Endothelial cell of umbilical vein (primary cell): ENCODE measurements around the gene CCNF. TPM values are rescaled to one million over a fixed set of nuclear protein-coding genes. Genes with fewer than 3 reads are reported as not detected.

ENCODE experiments used
- BruUV-seq: library from RNA; stranded (reverse); fragments of 400-500 nt; replicated peaks from 2 replicates; lab custom pipeline; 2021; lab: Mats Ljungman, UMichigan
- CTCF ChIA-PET: fragments of 300-600, 350-600 bp; sonication (Branson Sonifier 250); formaldehyde crosslinking; loops from one replicate; lab custom pipeline; 2021; ENCODE audit warnings: antibody characterized with exemption, inconsistent platforms; lab: Charles Lee
- POLR2A ChIA-PET: fragments of 300-600, 350-600 bp; sonication (Branson Sonifier 250); formaldehyde crosslinking; loops from one replicate; lab custom pipeline; 2021; ENCODE audit warnings: antibody characterized with exemption, inconsistent platforms; lab: Charles Lee
- DNase-seq: peaks from one replicate; pipeline ENCODE4 v3.0.0-alpha.2; 2011; ENCODE audit warnings: low read depth, low spot score
- FAIRE-seq: peaks from 2 replicates; lab custom pipeline; 2011; peaks lifted over from hg19 to GRCh38; lab: Jason Lieb, UNC
- H2AFZ ChIP-seq: 2 replicates; pipeline ENCODE4 v1.6.0; 2012; ENCODE audit warnings: low read depth, low read length, control low read depth, inconsistent platforms
- H3K27ac ChIP-seq: 2 replicates; pipeline ENCODE4 v1.5.1; 2011; ENCODE audit warnings: low read depth, mild to moderate bottlenecking, control low read depth, low read length, moderate library complexity; ENCODE audit not compliant: insufficient read depth
- H3K27me3 ChIP-seq, 2 experiments: 2 replicates each; pipeline versions ENCODE4 v1.6.0 to v1.6.1; 2011; ENCODE audit warnings: low read length in 2 of 2, mixed read lengths in 1 of 2; ENCODE audit not compliant: control insufficient read depth in 2 of 2, insufficient read depth in 2 of 2
- H3K36me3 ChIP-seq, 2 experiments: 2 replicates in 1 of 2; 3 replicates in 1 of 2; pipeline ENCODE4 v1.5.1; 2011; ENCODE audit warnings: low read length in 2 of 2, mild to moderate bottlenecking in 1 of 2, moderate library complexity in 1 of 2; ENCODE audit not compliant: control insufficient read depth in 2 of 2, insufficient read depth in 2 of 2; ENCODE audit errors: extremely low read depth in 1 of 2
- H3K4me1 ChIP-seq: 3 replicates; pipeline ENCODE4 v1.5.1; 2011; ENCODE audit warnings: mild to moderate bottlenecking, low read length; ENCODE audit not compliant: control insufficient read depth, insufficient read depth; ENCODE audit errors: extremely low read depth
- H3K4me2 ChIP-seq: 2 replicates; pipeline ENCODE4 v1.6.1; 2011; ENCODE audit warnings: low read length, control low read depth, mixed read lengths; ENCODE audit not compliant: insufficient read depth
- H3K4me3 ChIP-seq, 3 experiments: fragments of 200-600 bp in 1 of 3; sonication (generic), shearing (Covaris generic) in 1 of 3; replicated peaks in 1 of 3; 2 replicates each; pipeline ENCODE4 v1.5.1; 2011 to 2016; ENCODE audit warnings: control low read depth in 3 of 3, low read length in 3 of 3, mild to moderate bottlenecking in 2 of 3, inconsistent platforms in 1 of 3, low read depth in 1 of 3, moderate library complexity in 1 of 3; ENCODE audit not compliant: insufficient read depth in 1 of 3
- H3K79me2 ChIP-seq: 2 replicates; pipeline ENCODE4 v1.6.0; 2012; ENCODE audit warnings: low read length, inconsistent platforms; ENCODE audit not compliant: control insufficient read depth, insufficient read depth
- H3K9ac ChIP-seq: replicated peaks from 2 replicates; pipeline ENCODE3; 2011; ENCODE audit warnings: low read length, control low read depth; ENCODE audit not compliant: insufficient read depth; ENCODE audit errors: extremely low read depth
- H3K9me1 ChIP-seq: replicated peaks from 3 replicates; pipeline ENCODE4 v1.6.0; 2011; ENCODE audit warnings: mild to moderate bottlenecking, low read length; ENCODE audit not compliant: control insufficient read depth, insufficient read depth; ENCODE audit errors: extremely low read depth
- H3K9me3 ChIP-seq: replicated peaks from 2 replicates; pipeline ENCODE4 v1.5.1; 2012; ENCODE audit warnings: low read length, inconsistent platforms; ENCODE audit not compliant: control insufficient read depth, insufficient read depth
- H4K20me1 ChIP-seq: replicated peaks from 2 replicates; pipeline ENCODE3; 2011; ENCODE audit warnings: mild to moderate bottlenecking, low read length; ENCODE audit not compliant: control insufficient read depth, insufficient read depth; ENCODE audit errors: extremely low read depth
- EZH2 ChIP-seq: IDR thresholded peaks from 2 replicates; pipeline ENCODE4 v1.6.1; 2012; ENCODE audit warnings: borderline replicate concordance, low read depth, mild to moderate bottlenecking, moderate library complexity, low read length, inconsistent platforms; ENCODE audit not compliant: severe bottlenecking
- FOS ChIP-seq: IDR thresholded peaks from 2 replicates; pipeline ENCODE4 v1.6.1; 2011; ENCODE audit warnings: mild to moderate bottlenecking, low read length, moderate library complexity, borderline replicate concordance; ENCODE audit not compliant: insufficient read depth
- GATA2 ChIP-seq: IDR thresholded peaks from 2 replicates; pipeline ENCODE4 v1.7.0; 2011; ENCODE audit warnings: low read depth, mild to moderate bottlenecking, moderate library complexity, mixed read lengths, low read length; ENCODE audit not compliant: insufficient read length, insufficient read depth
- JUN ChIP-seq: IDR thresholded peaks from 2 replicates; pipeline ENCODE4 v1.6.1; 2011; ENCODE audit warnings: borderline replicate concordance, low read depth; ENCODE audit not compliant: insufficient read length, insufficient read depth
- MYC ChIP-seq: IDR thresholded peaks from one replicate; pipeline ENCODE4 v1.6.1; 2011; ENCODE audit warnings: mild to moderate bottlenecking, low read depth, low read length
- POLR2A ChIP-seq: IDR thresholded peaks from 2 replicates; pipeline ENCODE4 v1.6.1; 2012; ENCODE audit warnings: low read depth, mild to moderate bottlenecking, control low read depth, low read length
- POLR2AphosphoS5 ChIP-seq: IDR thresholded peaks from 2 replicates; pipeline ENCODE4 v1.6.1; 2012; ENCODE audit warnings: low read depth, mild to moderate bottlenecking, control low read depth, low read length, moderate library complexity; ENCODE audit not compliant: insufficient read depth
- dilution Hi-C: fragments of 300-500 bp; cut with MboI; formaldehyde crosslinking; loops from one replicate; pipeline ENCODE4 v1.15.0; 2019; ENCODE audit warnings: low sequenced_read_pairs; ENCODE audit not compliant: extremely low pct_ligation_motif_present
- intact Hi-C: fragments of 100-400 bp; cut with micrococcal nuclease; formaldehyde crosslinking; loops from one replicate; pipeline ENCODE4 v1.10.0; 2022
- polyA plus RNA-seq, 4 experiments: library from polyadenylated mRNA; depleted of rRNA in 3 of 4; stranded (reverse) in 3 of 4; unstranded in 1 of 4; fragments of >200 nt; gene quantifications; 2 replicates each; pipeline versions ENCODE4 v1.2.1 to v1.2.3, GENCODE V29; 2011 to 2012; ENCODE audit warnings: missing spikeins in 1 of 4
- total RNA-seq: library from RNA; stranded (reverse); gene quantifications from 2 replicates; pipeline ENCODE4 v1.2.3, GENCODE V29; 2021
- TF ChIP-seq, protein P1 (sequence below), 2 donors: IDR thresholded peaks; 1 replicate in 1 of 2; 2 replicates in 1 of 2; pipeline ENCODE4 v1.5.1; 2011; ENCODE audit warnings: low read length in 2 of 2, mild to moderate bottlenecking in 2 of 2, moderate library complexity in 2 of 2, control low read depth in 1 of 2, inconsistent platforms in 1 of 2, low read depth in 1 of 2; ENCODE audit not compliant: insufficient read depth in 1 of 2; ENCODE audit errors: extremely low read depth in 1 of 2
- TF ChIP-seq, protein P2 (sequence below): IDR thresholded peaks from 2 replicates; pipeline ENCODE4 v1.6.1; 2011; ENCODE audit not compliant: insufficient read depth, insufficient read length

Gene CCNF
- total and polyA plus RNA-seq, 2 donors (not counting 3 experiments of a cell fraction or from before 2014, with no cell fraction given): 13.9 to 48.9 TPM

DNA sequence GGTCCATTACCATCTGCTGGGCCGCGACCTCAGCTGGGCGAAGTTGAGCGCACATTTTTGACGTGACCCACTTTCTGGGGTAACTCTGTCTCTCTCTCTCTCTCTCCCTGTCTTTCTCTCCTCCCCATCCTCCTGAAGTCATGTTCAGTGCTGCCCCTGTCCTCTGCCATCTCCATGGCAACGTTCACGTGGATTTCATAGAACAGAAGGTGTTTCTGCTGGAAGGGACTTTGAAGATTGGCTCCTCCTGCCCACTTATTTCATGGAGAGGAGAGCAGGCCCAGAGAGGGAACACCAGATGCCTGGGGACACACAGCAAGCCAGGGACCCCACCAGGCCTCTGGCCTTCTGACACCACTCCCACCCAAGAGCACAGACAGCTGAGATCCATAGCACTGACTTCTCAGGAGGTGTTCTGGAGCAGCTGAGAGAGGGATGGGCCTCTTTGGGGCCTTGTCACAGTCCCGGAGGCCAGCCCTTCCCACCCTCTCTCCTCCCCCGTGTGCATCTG, 4.2 kb upstream of the CCNF start:
- H3K4me1 ChIP-seq: peaks cover 10% of the 10 kb centered on the region
- TF ChIP-seq, protein P1, sequence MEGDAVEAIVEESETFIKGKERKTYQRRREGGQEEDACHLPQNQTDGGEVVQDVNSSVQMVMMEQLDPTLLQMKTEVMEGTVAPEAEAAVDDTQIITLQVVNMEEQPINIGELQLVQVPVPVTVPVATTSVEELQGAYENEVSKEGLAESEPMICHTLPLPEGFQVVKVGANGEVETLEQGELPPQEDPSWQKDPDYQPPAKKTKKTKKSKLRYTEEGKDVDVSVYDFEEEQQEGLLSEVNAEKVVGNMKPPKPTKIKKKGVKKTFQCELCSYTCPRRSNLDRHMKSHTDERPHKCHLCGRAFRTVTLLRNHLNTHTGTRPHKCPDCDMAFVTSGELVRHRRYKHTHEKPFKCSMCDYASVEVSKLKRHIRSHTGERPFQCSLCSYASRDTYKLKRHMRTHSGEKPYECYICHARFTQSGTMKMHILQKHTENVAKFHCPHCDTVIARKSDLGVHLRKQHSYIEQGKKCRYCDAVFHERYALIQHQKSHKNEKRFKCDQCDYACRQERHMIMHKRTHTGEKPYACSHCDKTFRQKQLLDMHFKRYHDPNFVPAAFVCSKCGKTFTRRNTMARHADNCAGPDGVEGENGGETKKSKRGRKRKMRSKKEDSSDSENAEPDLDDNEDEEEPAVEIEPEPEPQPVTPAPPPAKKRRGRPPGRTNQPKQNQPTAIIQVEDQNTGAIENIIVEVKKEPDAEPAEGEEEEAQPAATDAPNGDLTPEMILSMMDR (IDR thresholded peaks at IDR 0.05; ENCODE audit: extremely low read depth in 1 of 2, insufficient read depth in 1 of 2, low read depth in 1 of 2, low read length in 2 of 2): no peak
- no peaks in the 10 kb centered on the region for H4K20me1 ChIP-seq
- H3K79me2 ChIP-seq: peaks cover 8% of the 10 kb centered on the region
- H3K4me2 ChIP-seq: no peak overlapping the region
- H3K27ac ChIP-seq: no peak overlapping the region
- BruUV-seq: no TSS peak
- no peak overlapping the region for H3K9ac ChIP-seq
- no peak overlapping the region for H3K4me3 ChIP-seq
- H3K36me3 ChIP-seq: no peaks in the 10 kb centered on the region
- H2AFZ ChIP-seq: no peak overlapping the region
- no peaks in the 10 kb centered on the region for H3K9me3 ChIP-seq
- intact Hi-C loops: loop anchor here (10.0 kb wide), 1 partner anchor 130 kb away; no protein-coding TSS in a partner anchor
- DNase-seq (no peak), FAIRE-seq (no peak)
- CTCF ChIA-PET: no interaction called here
- POLR2A ChIA-PET: no interaction called here
- peaks cover 3 to 5% of the 10 kb centered on the region in 2 experiments for H3K27me3 ChIP-seq
- dilution Hi-C loops: no loop called here
- H3K9me1 ChIP-seq: no peaks in the 10 kb centered on the region

DNA sequence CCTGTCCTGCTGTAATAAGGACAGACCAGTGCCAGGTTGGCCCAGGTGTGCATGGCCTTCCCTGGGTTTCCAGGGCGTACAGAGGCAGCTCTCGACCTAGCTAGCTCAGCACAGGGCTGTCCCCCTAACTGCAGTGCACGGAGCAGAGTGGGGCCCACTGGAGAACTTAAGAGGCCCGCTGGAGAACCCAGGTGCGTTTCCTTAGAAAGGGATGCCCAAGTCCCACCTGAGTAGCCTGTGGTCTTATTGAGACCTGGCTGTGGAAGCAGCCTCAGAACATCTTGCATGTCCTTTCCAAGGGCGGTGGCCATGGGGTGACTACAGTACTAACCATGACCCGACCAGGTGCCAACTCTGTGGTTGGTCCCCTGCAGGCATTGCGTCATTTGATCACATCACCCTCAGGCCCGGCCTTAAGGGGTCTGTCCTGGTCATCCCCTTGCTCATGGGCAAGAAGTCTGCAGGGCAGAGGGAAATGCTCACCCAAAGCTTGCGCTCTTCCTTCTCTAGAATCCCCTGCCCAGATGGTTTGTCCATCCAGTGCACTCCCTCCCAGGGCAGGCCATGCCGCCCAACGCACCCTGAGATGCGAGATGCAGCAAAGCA, 3.3 kb upstream of the CCNF start:
- dilution Hi-C loops (no loop called here), intact Hi-C loops (loop anchor here (10.0 kb wide), 1 partner anchor 131 kb away; no protein-coding TSS in a partner anchor)
- H3K9me3 ChIP-seq: no peaks in the 10 kb centered on the region
- BruUV-seq: no TSS peak
- H3K79me2 ChIP-seq: peaks cover 17% of the 10 kb centered on the region
- ChIA-PET CTCF (no interaction called here), POLR2A (no interaction called here)
- H3K4me2 ChIP-seq: no peak overlapping the region
- H3K9ac ChIP-seq: no peak overlapping the region
- no peaks in the 10 kb centered on the region for H3K36me3 ChIP-seq
- no peaks in the 10 kb centered on the region for H4K20me1 ChIP-seq
- no peak overlapping the region for H3K4me3 ChIP-seq
- no peak for DNase-seq
- H3K27me3 ChIP-seq: peaks cover 0 to 2% of the 10 kb centered on the region in 2 experiments
- no peaks in the 10 kb centered on the region for H3K9me1 ChIP-seq
- peaks cover 18% of the 10 kb centered on the region for H3K4me1 ChIP-seq
- FAIRE-seq: no peak
- H2AFZ ChIP-seq: no peak overlapping the region
- H3K27ac ChIP-seq: no peak overlapping the region
- no peak for TF ChIP-seq EZH2
- no peak for TF ChIP-seq MYC
- no peak for TF ChIP-seq GATA2
- TF ChIP-seq, protein P2, sequence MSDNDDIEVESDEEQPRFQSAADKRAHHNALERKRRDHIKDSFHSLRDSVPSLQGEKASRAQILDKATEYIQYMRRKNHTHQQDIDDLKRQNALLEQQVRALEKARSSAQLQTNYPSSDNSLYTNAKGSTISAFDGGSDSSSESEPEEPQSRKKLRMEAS: no peak
- TF ChIP-seq, protein P1 (IDR thresholded peaks at IDR 0.05; ENCODE audit: extremely low read depth in 1 of 2, insufficient read depth in 1 of 2, low read depth in 1 of 2, low read length in 2 of 2): no peak
- TF ChIP-seq JUN: no peak
- TF ChIP-seq POLR2AphosphoS5: no peak
- no peak for TF ChIP-seq FOS
- no peak for TF ChIP-seq POLR2A
